Neural progenitor cell (in vitro differentiated cells): ENCODE results near the gene STRN.
"Not testable (repeated sequence)": the region's sequence is repeated elsewhere in the genome, so short reads cannot be mapped to it uniquely, and the experiment has no call there.

Source experiments
- CTCF ChIP-seq: fragments of 200-600 bp; sonication (generic); IDR thresholded peaks from 2 replicates; pipeline ENCODE4 v1.5.1; 2017; ENCODE audit warnings: antibody characterized with exemption, mild to moderate bottlenecking
- EZH2phosphoT487 ChIP-seq: fragments of 200-600 bp; sonication (generic); IDR thresholded peaks from 2 replicates; pipeline ENCODE4 v1.6.1; 2017; ENCODE audit warnings: antibody characterized with exemption

DNA sequence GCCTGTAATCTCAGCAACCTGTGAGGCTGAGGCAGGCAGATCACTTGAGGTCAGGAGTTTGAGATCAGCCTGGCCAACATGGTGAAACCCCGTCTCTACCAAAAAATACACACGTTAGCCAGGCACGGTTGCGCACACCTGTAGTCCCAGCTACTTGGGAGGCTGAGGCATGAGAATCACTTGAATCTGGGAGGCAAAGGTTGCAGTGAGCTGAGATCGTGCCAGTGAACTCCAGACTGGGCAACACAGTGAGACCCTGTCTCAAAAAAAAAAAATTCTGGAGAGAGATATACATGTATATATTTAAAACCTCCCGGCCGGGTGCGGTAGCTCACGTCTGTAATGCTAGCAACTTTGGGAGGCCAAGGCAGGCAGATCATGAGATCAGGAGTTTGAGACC is 33.1 kb upstream of the STRN start:
- TF ChIP-seq EZH2phosphoT487, CTCF: not testable (repeated sequence)
